RWPE2 (cell line): ENCODE data around the gene F2R.
"Not testable (repeated sequence)": the region's sequence is repeated elsewhere in the genome, so short reads cannot be mapped to it uniquely, and the experiment has no call there.

Source experiments
- ATAC-seq: fragments of 200-7000 bp; cut with Tn5 transposase; 3 replicates; pipeline ENCODE4 v1.9.1; 2021; ENCODE audit warnings: low read depth
- DNase-seq: peaks from one replicate; pipeline ENCODE4 v3.0.0-alpha.2; 2020; ENCODE audit warnings: low spot score
- H3K27ac ChIP-seq: fragments of 450-650 bp; 2 replicates; pipeline ENCODE4 v1.5.1; 2017; ENCODE audit warnings: mild to moderate bottlenecking; ENCODE audit not compliant: poor library complexity, severe bottlenecking
- H3K27me3 ChIP-seq: fragments of 250-450 bp; sonication (Bioruptor Pico); 2 replicates; pipeline ENCODE4 v1.5.1; 2021; ENCODE audit warnings: mild to moderate bottlenecking, moderate library complexity; ENCODE audit not compliant: insufficient read depth, poor library complexity, severe bottlenecking
- H3K36me3 ChIP-seq: fragments of 250-450 bp; sonication (Bioruptor Pico); 2 replicates; pipeline ENCODE4 v1.5.1; 2020; ENCODE audit warnings: low read depth, mild to moderate bottlenecking, moderate library complexity
- H3K4me1 ChIP-seq: fragments of 250-450 bp; sonication (Bioruptor Pico); 2 replicates; pipeline ENCODE4 v1.5.1; 2021; ENCODE audit warnings: mild to moderate bottlenecking, moderate library complexity; ENCODE audit not compliant: insufficient read depth, poor library complexity, severe bottlenecking
- H3K4me3 ChIP-seq: fragments of 250-450 bp; sonication (Bioruptor Pico); 2 replicates; pipeline ENCODE4 v1.5.1; 2021; ENCODE audit warnings: mild to moderate bottlenecking, moderate library complexity; ENCODE audit not compliant: severe bottlenecking
- H3K9me3 ChIP-seq: fragments of 250-450 bp; sonication (Bioruptor Pico); 2 replicates; pipeline ENCODE4 v1.5.1; 2021; ENCODE audit warnings: mild to moderate bottlenecking, moderate library complexity; ENCODE audit not compliant: severe bottlenecking
- TF ChIP-seq, protein P1 (sequence below): fragments of 450-650 bp; IDR thresholded peaks from one replicate; pipeline ENCODE4 v1.5.1; 2017; ENCODE audit warnings: mild to moderate bottlenecking, moderate library complexity; ENCODE audit not compliant: poor library complexity, severe bottlenecking

Gene F2R

DNA sequence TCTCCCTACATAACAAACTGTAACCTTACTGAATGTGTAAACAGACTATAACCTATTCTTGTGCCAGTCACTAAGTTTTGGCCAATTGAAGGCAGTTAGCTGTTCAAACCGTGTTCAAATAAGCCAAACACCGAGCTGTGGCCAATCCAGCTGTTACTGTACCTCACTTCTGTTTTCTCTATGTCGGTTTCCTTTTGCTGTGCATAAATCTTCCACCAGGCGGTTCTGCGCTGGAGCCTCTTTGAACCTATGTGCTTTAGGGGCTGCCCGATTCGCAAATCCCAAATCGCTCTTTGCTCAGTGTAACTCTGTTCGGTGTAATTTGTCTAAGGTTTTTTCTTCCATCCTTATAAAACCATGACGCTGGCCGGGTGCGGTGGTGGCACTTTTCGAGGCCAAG, 31.8 kb downstream of the F2R start:
- no peaks in the 10 kb centered on the region for H3K9me3 ChIP-seq
- no peak for DNase-seq
- ATAC-seq = no peak
- TF ChIP-seq, protein P1, sequence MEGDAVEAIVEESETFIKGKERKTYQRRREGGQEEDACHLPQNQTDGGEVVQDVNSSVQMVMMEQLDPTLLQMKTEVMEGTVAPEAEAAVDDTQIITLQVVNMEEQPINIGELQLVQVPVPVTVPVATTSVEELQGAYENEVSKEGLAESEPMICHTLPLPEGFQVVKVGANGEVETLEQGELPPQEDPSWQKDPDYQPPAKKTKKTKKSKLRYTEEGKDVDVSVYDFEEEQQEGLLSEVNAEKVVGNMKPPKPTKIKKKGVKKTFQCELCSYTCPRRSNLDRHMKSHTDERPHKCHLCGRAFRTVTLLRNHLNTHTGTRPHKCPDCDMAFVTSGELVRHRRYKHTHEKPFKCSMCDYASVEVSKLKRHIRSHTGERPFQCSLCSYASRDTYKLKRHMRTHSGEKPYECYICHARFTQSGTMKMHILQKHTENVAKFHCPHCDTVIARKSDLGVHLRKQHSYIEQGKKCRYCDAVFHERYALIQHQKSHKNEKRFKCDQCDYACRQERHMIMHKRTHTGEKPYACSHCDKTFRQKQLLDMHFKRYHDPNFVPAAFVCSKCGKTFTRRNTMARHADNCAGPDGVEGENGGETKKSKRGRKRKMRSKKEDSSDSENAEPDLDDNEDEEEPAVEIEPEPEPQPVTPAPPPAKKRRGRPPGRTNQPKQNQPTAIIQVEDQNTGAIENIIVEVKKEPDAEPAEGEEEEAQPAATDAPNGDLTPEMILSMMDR = no peak
- H3K27ac ChIP-seq = no peak overlapping the region
- H3K27me3 ChIP-seq = no peaks in the 10 kb centered on the region
- H3K4me3 ChIP-seq = no peak overlapping the region
- no peaks in the 10 kb centered on the region for H3K4me1 ChIP-seq
- no peaks in the 10 kb centered on the region for H3K36me3 ChIP-seq

DNA sequence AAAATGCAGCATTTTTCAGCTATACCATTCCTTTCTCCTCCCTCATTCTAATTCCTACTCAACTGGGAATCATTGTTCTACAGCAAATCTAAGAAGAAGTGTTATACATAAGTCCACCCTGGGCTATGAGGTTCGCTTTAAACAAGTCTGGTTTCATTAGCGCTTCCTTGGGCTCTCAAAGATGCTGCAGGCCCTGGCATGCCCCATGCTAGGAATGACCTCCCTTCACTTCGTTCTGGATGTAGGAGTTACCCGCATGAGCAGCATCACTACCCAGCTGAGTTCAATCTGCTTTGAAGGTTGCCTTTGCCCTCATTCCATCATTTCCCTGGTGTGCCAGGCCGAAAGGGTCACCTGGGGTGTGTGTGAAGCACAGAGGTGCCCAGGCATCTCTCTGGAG, 35.4 kb downstream of the F2R start:
- no peaks in the 10 kb centered on the region for H3K27me3 ChIP-seq
- H3K36me3 ChIP-seq = no peaks in the 10 kb centered on the region
- ATAC-seq = no peak
- TF ChIP-seq, protein P1 = no peak
- no peak overlapping the region for H3K4me3 ChIP-seq
- DNase-seq = no peak
- no peak overlapping the region for H3K27ac ChIP-seq
- H3K9me3 ChIP-seq = no peaks in the 10 kb centered on the region
- no peaks in the 10 kb centered on the region for H3K4me1 ChIP-seq

DNA sequence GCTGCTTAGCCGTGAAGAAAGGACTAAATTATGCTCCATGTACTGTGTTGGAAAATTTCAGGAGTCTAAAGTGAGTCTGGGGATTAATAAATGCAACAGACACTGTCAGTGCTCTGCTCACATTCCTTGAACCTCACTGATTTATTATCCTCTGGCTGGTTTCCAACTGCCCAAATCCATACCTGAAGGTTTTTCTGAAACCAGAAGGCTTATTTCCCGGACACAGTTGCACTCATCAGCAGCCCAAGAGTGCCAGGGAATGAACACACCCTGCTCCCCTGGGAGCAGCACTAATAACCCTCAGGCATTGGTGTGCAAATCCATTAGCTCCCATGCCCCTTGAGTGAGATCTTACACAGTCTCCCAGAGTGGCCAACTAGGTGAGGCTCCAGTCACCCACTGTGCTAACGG, 38.7 kb downstream of the F2R start:
- TF ChIP-seq, protein P1 = no peak
- Histone ChIP-seq H3K27ac (no peak overlapping the region), H3K9me3 (no peaks in the 10 kb centered on the region), H3K36me3 (no peaks in the 10 kb centered on the region), H3K27me3 (no peaks in the 10 kb centered on the region), H3K4me3 (no peak overlapping the region), H3K4me1 (peaks cover 8% of the 10 kb centered on the region)
- 0 out of 3 replicates have a peak, but pooled peaks have one; percentile 10 for ATAC-seq
- no peak for DNase-seq

DNA sequence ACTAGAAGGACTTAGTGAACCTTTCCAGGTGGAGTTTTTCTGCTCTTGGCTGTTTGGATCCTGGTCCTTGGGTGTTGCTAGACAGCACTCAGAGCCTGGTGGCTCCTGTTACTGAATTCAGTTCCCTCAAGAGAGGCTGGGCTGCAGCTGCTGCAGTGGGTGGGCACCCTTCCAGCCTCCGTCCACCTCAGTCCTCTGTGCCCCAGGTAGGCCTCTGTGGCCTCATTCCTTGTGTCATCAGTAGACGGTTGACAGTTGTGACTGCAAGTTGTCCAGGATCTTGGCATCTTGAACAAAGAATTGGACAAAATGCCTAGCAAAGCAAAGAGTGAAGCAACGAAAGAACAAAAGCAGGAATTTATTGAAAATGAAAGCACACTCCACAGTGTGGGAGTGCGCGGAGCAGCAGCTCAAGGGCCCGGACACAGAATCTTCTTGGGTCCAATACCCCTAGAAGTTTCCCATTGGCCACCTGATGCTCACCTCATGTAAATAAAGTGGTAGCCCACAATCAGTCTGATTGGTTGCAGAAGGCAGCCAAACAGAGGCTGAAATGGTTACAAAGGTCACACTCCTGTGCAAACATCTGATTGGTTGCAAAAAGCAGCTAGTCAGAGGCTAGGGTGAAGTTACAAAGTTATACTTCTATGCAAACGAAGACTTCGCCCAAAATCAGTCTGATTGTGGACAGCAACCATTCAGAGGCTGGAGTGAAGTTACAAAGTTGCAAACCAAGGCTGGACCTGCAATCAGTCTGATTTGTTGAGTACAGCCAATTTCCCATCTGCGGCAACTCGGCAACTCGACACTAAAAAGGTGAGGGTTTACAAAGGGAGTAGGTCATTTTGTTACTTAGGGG, 40.1 kb downstream of the F2R start:
- H3K36me3 ChIP-seq = no peaks in the 10 kb centered on the region
- no peak overlapping the region for H3K27ac ChIP-seq
- TF ChIP-seq, protein P1 = no peak
- peaks cover 9% of the 10 kb centered on the region for H3K4me1 ChIP-seq
- H3K4me3 ChIP-seq = no peak overlapping the region
- no peak for DNase-seq
- ATAC-seq = no peak
- no peaks in the 10 kb centered on the region for H3K9me3 ChIP-seq
- H3K27me3 ChIP-seq = no peaks in the 10 kb centered on the region

DNA sequence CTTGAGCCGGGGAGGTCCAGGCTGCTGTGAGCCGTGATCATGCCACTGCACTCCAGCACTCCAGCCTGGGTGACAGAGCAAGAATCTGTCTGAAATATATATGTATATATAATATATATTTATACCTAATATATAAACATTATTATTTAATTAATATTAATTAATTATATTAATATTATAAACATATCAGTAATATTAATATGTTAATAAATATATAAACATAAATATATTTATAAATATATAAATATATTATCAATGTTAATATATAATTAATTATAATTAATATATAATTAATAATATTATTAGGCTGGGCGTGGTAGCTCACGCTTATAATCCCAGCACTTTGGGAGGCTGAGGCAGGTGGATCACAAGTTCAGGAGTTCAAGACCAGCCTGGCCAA, 41.1 kb downstream of the F2R start:
- H3K36me3 ChIP-seq = no peaks in the 10 kb centered on the region
- no peak overlapping the region for H3K27ac ChIP-seq
- ATAC-seq (no peak), DNase-seq (no peak)
- H3K27me3 ChIP-seq = no peaks in the 10 kb centered on the region
- no peaks in the 10 kb centered on the region for H3K9me3 ChIP-seq
- TF ChIP-seq, protein P1 = no peak
- H3K4me3 ChIP-seq = no peak overlapping the region
- peaks cover 9% of the 10 kb centered on the region for H3K4me1 ChIP-seq

DNA sequence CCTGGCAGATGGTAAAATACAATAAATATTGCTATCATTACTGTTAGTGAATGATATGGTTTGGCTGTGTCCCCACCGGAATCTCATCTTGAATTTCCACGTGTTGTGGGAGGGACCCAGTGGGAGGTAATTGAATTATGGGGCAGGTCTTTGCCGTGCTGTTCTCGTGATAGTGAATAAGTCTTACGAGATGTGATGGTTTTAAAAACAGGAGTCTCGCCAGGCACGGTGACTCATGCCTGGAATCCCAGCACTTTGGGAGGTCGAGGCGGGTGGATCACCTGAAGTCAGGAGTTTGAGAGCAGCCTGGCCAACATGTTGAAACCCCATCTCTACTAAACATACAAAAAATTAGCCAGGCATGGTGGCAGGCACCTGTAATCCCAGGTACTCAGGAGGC, 45.2 kb downstream of the F2R start:
- H3K27ac ChIP-seq, H3K36me3 ChIP-seq, ATAC-seq, H3K27me3 ChIP-seq, H3K4me1 ChIP-seq, DNase-seq, H3K4me3 ChIP-seq: not testable (repeated sequence)
- peaks cover 12% of the 10 kb centered on the region for H3K9me3 ChIP-seq
